HG02678 (cell line): ENCODE results near the gene NUDT5.

ENCODE experiments used
- ATAC-seq: cut with Tn5 transposase; IDR thresholded peaks from one replicate; pipeline ENCODE4 v1.9.1; 2021; ENCODE audit warnings: mild to moderate bottlenecking, moderate library complexity; ENCODE audit not compliant: unreplicated experiment

Gene NUDT5

DNA sequence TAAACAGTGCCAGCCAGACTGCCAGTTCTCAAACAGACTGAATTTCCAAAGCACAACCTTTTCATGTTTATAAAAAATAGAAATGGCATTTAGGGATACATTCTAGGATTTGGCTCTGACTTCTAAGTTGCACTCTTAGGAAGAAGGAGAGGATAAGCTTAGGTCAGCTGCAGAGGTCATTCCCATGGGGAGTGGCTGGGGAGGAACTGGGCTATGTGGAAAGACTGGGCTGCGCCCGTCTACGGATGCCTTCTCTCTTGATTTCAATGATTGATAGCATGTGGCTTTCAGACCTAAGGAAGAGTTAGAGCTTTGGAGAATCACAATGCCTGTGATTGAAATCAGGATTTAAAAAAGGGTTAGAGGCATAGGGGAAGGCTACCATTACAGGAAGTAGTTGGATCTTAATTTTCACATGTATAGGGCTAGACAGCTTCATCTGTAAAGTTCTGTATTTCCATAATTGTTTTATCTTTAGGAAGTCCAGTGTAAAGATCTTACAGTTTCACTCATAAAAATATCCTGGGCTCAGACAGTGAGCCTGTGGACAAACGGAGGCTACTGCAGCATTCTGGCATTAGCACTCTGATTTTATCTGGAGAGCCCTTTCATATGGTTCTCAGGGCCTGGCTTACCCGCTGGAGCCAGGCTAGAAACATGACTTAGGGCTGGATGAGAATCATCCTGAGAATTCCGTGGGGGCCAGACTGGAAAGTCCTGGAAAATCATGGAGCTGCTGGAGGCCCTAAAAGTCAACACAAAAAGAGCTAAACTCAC lies 29.5 kb downstream of the NUDT5 start:
- ATAC-seq: no peak

DNA sequence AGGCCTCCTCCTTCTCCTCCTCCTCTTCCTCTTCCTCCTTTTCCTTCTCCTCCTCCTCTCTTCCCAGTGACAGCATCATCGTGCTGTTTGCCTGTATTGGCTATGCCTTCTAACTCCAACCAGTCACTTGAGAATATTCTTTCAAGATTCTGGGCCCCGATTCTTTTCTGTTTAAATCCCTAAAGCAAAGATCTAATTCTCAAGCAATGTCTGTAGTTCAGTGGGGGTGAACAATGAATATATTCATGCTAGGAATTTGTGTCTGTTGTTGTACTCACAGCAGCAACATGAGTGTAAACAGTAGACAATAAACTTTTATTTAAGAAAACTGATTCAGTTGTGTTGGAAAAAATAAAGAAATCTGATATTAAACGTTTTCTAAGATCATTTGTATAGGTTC lies 30.7 kb downstream of the NUDT5 start:
- ATAC-seq: no peak

DNA sequence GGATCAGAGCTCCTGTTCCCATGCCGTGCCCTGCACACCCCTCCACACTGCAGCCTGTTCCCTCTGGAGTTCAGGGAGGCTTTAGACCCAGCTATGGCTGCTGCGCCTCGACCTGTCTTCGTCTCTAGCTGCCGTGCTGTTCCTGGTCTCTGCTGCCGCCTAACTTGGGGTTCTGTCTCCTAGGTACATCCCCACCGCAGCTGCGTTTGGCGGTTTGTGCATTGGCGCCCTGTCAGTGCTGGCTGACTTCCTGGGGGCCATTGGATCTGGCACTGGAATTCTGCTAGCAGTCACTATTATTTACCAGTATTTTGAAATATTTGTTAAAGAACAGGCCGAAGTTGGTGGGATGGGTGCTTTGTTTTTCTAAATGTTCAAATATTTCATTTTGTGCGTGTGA lies 31.6 kb downstream of the NUDT5 start:
- no peak for ATAC-seq

DNA sequence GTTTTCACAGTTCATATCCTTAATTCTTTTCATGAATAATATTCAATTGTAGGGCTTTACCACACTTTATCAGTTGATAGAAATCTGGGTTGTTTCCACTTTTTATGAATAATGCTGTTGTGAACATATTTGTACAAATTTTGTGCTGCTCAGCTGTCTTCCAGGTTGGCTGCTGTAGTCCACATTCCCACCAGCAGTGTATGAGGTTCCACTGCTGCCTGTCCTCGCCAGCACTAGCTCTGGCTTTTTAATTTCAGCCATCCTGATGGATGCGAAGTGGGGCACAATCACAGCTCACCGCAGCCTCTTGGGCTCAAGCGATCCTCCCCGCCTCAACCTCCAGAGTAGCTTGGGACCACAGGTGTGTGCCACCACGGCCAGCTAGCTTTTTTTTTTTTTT lies 32.8 kb downstream of the NUDT5 start:
- ATAC-seq: no peak

DNA sequence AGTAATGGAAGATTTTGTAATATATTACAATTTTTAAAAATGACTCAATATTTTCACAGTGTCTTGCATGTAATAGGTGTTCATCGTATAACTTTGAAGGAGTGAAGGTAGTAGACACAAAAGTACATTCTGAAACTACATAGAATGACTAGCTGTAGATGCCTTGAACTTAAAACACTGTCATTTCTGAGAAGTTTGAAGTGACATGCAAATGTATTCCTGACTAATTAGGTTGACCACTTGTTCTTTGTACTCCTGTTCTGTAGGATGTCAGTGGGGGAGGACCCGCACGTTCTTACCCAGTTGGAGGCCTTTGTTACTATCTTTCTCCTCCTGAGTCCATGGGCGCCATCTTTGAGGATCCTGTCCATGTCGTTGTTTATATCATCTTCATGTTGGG lies 35.0 kb downstream of the NUDT5 start:
- no peak for ATAC-seq

DNA sequence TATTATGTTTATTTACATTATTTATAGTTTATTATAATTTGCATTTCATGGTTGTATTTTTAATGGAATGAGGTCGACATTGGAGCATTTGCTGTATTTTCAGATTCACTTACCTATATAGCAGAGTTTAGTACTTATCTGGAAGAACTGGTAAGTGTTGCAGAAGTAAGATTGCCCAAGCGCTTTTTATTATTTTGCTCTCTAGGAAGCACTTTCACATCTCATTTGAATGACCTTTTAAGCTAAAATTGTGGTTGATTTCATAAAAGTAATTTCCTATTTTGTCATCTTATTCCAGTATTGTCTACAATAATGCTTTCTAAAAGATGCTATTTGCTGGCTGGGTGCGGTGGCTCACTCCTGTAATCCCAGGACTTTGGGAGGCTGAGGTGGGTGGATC lies 37.6 kb downstream of the NUDT5 start:
- ATAC-seq: no peak

DNA sequence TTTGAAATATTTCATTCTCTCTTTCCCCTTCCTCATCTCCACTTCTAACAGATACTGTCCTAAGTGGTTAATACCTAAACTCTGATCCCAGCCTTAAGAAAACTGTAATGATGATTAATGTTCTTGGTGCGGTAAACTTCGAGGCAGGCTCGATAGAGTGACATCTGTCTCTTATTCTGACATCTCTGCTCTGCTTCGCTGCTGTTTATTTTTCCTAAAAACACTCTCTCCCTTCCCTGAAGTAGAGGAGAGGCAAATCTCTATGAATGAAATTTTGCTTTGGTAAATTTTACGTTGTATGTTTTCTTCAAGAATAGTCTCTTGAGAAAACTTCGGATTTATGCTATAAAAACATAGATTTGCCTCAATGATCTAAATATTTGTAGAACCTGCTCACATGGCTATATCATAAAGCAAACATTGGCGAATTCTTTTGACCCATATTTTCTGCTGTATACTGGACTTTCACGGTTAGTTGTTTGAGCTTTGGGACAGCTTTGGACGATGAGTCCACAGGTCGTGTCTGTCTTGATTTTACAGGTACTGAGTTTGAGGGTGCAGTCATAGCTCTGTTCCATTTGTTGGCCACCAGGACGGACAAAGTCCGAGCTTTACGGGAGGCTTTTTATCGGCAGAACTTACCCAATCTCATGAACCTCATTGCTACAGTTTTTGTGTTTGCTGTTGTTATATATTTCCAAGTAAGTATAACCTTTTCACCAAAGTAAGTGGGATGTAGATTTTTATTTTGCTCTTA lies 39.1 kb downstream of the NUDT5 start:
- ATAC-seq: no peak

DNA sequence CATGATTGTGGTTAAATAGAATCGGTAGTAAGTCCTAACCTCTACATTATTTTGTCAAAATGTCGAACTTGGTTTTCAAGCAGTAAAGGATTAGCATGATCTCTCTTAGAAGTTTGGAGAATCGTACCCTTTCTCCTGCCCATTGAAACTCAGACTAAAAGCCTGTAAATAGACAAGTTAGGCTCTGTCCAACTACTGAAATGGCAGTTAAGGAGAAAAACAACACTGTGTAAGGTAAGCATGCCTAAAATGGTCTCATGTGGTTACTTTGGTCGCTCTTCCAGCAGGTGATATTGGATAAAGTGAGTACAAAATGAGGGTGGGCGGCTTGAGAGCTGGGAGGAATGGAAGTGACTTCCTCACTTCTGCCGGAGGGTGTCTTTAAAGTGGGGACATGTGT lies 41.2 kb downstream of the NUDT5 start:
- ATAC-seq: no peak

DNA sequence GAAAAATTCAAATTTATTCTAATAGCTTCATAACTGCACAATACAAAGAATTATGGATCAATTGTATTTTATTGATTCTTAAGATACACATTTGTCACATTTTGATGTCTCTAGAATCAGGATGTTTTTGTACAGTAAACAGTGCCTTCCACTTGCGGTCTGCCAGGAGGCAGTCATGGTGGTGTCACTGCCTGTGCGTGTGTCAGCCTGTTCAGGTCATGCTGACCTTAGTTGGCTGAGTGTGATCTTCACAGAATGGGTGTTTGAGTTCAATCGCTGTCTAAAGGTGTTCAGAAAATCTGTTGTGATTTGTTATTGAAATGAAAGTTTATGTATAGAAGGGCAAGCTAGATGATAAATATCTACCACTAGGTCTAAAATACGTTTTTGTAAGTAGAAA lies 45.5 kb downstream of the NUDT5 start:
- ATAC-seq: no peak

DNA sequence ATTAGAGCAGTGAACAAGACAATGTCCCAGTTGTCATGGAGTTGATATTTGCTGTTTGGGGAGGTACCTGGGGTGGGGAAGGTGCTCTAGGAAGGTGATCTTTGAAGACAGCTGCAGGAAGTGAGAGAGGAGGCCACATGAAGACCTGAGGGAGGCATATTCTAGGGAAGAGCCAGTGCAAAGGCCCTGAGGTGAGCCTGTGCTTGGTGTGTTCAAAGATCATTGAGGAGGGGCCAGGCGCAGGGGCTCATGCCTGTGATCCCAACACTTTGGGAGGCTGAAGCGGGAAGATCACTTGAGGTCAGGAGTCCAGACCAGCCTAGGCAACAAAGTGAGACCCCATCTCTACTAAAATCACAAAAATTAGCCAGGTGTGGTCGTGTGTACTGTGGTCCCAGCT lies 51.2 kb downstream of the NUDT5 start:
- ATAC-seq: no peak

DNA sequence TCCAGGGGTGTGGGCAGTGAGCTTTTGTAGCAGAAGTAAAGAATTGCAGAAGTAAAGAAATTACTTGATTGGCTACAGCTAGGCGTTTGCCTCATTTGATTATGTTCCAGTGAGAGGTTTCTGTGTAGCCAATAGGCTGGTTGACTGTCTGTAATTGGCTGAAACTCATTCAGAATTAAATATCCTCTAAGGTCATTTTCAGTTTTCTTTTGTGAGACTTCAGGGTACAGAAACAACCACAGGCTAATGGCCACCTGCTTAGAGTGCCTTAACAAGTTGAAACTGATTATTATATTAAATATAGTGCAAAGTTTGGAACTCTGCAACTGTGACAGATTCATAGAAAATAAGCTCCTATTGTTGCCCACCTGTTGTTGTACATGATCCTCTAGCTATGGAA lies 55.7 kb downstream of the NUDT5 start:
- ATAC-seq: no peak

DNA sequence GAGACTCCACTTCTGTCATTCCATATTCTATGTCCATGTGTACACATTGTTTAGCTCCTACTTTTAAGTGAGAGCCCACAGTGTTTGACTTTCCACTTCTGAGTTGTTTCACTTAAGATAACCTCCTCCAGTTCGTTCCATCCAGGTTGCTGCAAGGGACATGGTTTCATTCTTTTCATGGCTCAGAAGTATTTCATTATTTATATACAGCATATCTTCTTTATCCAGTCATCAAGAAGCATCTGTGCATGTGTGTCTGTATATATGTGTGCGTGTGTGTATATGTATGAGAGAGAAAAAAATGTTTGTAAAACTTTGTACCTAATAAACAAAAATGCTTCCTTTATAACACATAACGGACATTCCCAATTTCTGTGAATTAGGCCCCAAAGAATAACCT lies 60.1 kb downstream of the NUDT5 start:
- ATAC-seq: no peak

DNA sequence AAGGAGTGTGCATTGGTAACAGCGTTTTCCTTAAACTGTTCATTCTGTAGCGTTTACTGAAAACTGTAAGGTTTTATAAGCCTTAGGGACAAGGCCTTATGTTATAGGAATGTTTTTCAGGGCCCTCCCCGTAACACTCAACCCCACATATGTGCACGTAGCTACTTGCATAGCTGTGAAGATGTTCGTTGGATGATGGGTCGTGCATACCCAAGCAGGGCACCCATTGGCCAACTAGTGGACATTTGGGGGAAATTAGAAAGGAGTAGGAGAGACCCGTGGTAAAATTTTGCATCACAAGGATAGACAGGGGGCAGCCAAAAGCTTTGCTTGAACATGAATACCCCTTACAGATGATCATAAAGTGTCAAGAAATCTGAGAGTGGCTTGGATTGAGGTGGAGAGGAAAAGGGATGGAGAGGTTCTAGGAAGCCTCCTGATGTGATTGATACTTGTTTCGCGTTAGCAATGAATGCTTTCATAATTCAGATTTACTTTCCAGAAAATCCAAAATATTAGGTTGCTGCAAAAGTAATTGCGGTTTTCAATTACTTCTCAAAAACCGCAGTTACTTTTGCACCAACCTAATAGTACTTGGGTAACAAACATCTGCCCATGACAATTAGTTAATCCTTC lies 65.3 kb downstream of the NUDT5 start:
- peak; percentile 36 for ATAC-seq

DNA sequence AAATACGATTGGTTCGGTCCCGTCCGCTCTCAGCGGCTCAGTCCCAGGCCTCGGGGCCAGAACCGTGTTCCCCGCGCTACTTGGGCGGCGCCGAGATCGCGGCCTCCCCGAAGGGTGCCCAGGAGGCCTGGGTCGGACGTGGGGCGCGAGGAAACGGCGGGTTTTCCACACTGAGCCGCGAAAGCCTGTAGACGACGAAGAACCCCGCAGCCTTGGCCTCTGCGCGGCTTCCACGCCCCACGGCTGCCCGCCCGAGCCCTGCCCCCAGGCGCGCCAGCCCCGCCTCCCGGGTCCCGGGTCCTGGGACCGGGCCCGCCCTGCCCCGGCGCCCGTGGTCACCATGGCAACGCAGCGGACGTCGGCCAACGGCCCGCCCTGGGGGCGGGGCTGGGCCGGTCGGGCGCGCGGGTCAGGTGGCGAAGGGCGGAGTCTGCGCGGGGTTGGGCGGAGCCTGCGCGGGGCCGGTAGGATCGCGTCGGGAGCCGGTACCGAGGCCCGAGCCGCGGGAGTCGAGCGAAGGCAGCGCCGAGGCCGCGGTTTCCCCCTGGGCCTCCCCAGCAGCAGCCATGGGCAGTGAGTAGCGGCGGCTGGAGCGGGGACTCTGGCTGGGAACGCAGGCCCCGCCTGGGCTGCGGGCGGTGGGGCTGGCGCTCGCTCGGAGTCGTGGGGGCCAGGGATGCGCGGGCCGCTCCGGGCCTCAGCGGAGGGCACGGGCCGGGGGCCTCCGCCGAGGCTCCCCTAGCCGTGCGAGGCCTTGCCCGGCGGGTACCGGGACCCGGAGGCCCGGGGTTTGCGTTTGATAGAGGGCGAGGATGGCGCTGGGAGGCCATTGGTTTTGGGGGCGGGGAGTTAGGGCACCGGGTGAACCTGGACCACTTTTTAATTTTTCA lies 66.2 kb downstream of the NUDT5 start, which contains the start of gene SEC61A2:
SEC61A2 (plus strand) TSS at position 456 of the 890 bp plus-strand sequence; CDS start at position 567, 111 bp downstream.
- ATAC-seq: peak; percentile 89

DNA sequence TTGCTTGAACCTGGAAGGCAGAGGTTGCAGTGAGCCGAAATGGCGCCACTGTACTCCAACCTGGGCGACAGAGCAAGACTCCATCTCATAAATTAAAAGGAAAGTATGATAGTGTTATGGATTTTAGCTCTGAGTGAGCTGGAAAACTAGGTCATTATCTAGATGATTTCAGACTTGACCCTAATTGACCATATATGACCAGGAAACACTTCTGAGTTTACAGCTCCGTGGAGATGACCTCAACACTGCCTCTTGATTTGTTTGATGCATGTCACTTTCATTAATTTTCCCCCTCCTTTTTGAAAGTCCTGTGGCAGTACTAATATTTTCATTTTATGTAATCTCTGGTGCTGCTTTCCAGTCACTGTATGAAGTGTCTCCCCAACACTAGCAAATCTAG lies 74.0 kb downstream of the NUDT5 start:
- ATAC-seq: no peak
